Liver (tissue), 3 donors: Measurements from ENCODE around the gene C22orf23.

ENCODE experiments used
- JUND ChIP-seq, 2 donors: IDR thresholded peaks; 2 replicates each; pipeline ENCODE4 v1.6.1; 2016; ENCODE audit warnings: antibody characterized with exemption in 2 of 2
- RAD21 ChIP-seq, 2 donors: IDR thresholded peaks; 2 replicates each; pipeline ENCODE4 v1.6.1; 2016; ENCODE audit warnings: antibody characterized with exemption in 2 of 2, mild to moderate bottlenecking in 2 of 2
- SP1 ChIP-seq: IDR thresholded peaks from 2 replicates; pipeline ENCODE4 v1.6.1; 2018; ENCODE audit warnings: antibody characterized with exemption, mild to moderate bottlenecking
- YY1 ChIP-seq: IDR thresholded peaks from 2 replicates; pipeline ENCODE4 v1.6.1; 2016; ENCODE audit warnings: antibody characterized with exemption, mild to moderate bottlenecking
- TF ChIP-seq, protein P1 (sequence below): fragments of 150-350 bp; IDR thresholded peaks from 2 replicates; pipeline ENCODE4 v1.5.1; 2017; ENCODE audit warnings: improper control_type of control experiment, low read depth, low read length; ENCODE audit not compliant: missing input control
- TF ChIP-seq, protein P2 (sequence below): IDR thresholded peaks from 2 replicates; pipeline ENCODE4 v1.6.1; 2016; ENCODE audit warnings: antibody characterized with exemption, mild to moderate bottlenecking
- TF ChIP-seq, protein P3 (sequence below): IDR thresholded peaks from 2 replicates; pipeline ENCODE4 v1.6.1; 2016; ENCODE audit warnings: antibody characterized with exemption
- donor health status: healthy.
- donor health status: healthy.

DNA sequence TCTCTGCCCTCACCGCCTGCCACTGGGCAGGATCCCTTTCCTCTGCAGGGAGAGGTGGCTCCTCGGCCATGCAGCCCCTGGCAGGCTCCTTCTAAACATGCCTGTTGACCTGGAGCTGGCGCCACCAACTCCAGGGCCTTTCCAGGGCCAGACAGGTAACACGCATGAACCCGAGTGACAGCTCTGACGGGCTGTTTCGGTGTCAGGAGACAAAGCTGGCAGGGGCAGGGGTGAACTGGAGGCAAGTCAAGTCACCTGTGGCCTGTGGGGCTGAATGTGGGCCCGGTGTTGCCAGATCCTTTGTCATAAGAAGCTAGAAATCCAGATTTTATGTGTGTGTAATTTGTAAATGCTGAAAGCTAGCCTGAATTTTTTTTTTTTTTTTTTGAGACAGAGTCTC lies 11.3 kb downstream of the C22orf23 start:
- TF ChIP-seq, protein P1, sequence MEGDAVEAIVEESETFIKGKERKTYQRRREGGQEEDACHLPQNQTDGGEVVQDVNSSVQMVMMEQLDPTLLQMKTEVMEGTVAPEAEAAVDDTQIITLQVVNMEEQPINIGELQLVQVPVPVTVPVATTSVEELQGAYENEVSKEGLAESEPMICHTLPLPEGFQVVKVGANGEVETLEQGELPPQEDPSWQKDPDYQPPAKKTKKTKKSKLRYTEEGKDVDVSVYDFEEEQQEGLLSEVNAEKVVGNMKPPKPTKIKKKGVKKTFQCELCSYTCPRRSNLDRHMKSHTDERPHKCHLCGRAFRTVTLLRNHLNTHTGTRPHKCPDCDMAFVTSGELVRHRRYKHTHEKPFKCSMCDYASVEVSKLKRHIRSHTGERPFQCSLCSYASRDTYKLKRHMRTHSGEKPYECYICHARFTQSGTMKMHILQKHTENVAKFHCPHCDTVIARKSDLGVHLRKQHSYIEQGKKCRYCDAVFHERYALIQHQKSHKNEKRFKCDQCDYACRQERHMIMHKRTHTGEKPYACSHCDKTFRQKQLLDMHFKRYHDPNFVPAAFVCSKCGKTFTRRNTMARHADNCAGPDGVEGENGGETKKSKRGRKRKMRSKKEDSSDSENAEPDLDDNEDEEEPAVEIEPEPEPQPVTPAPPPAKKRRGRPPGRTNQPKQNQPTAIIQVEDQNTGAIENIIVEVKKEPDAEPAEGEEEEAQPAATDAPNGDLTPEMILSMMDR, result no peak
- TF ChIP-seq YY1 (no peak), RAD21 (IDR thresholded peaks at IDR 0.05) (no peak), SP1 (no peak), JUND (IDR thresholded peaks at IDR 0.05) (no peak)
- TF ChIP-seq, protein P2, sequence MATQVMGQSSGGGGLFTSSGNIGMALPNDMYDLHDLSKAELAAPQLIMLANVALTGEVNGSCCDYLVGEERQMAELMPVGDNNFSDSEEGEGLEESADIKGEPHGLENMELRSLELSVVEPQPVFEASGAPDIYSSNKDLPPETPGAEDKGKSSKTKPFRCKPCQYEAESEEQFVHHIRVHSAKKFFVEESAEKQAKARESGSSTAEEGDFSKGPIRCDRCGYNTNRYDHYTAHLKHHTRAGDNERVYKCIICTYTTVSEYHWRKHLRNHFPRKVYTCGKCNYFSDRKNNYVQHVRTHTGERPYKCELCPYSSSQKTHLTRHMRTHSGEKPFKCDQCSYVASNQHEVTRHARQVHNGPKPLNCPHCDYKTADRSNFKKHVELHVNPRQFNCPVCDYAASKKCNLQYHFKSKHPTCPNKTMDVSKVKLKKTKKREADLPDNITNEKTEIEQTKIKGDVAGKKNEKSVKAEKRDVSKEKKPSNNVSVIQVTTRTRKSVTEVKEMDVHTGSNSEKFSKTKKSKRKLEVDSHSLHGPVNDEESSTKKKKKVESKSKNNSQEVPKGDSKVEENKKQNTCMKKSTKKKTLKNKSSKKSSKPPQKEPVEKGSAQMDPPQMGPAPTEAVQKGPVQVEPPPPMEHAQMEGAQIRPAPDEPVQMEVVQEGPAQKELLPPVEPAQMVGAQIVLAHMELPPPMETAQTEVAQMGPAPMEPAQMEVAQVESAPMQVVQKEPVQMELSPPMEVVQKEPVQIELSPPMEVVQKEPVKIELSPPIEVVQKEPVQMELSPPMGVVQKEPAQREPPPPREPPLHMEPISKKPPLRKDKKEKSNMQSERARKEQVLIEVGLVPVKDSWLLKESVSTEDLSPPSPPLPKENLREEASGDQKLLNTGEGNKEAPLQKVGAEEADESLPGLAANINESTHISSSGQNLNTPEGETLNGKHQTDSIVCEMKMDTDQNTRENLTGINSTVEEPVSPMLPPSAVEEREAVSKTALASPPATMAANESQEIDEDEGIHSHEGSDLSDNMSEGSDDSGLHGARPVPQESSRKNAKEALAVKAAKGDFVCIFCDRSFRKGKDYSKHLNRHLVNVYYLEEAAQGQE, result no peak
- TF ChIP-seq, protein P3, sequence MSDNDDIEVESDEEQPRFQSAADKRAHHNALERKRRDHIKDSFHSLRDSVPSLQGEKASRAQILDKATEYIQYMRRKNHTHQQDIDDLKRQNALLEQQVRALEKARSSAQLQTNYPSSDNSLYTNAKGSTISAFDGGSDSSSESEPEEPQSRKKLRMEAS, result no peak
